GM21619 (cell line): ENCODE data around the gene AZU1.

Experiments
- ATAC-seq: cut with Tn5 transposase; IDR thresholded peaks from one replicate; pipeline ENCODE4 v1.9.1; 2021; ENCODE audit not compliant: unreplicated experiment

Gene AZU1

DNA sequence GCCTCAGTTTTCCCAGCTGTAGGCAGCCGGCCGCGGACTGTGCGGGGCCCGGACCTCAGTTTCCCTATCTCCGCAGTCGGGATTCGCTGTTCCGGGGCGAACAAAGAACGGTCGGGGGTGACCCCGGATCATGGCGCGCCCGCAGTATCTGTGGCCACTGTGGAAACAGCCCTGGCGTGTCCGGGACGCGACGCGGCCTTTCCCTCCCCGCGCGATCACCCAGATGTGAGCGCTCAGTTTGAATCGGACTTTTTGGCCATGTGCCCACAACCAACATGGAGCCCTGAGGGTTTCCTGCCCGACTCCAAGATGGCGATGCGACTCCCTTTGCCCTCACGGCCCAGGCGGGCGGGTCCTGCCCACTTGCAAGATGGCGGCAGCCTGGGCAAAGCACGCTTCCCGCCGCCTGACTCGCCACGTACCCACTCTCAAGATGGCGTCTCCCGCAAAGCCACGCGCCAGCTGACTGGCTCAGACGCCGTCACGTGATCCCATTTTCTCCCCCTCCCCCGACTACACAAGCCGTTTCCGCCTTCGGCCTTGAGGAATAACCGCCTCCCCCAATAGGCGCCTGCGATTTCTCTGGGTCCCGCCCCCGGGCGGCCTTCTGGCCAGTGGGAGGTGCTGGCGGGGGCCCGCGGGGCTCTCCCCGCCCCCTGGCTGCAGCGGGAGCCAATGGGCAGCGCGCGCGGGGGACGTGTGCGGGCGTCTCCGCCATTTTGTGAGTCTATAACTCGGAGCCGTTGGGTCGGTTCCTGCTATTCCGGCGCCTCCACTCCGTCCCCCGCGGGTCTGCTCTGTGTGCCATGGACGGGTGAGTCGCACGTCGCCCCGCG is 30.7 kb upstream of the AZU1 start, which contains the start of gene PTBP1:
PTBP1 (plus strand) TSS at position 761 of the 836 bp plus-strand sequence; CDS start at position 807, 46 bp downstream.
- ATAC-seq: peak; percentile 72

DNA sequence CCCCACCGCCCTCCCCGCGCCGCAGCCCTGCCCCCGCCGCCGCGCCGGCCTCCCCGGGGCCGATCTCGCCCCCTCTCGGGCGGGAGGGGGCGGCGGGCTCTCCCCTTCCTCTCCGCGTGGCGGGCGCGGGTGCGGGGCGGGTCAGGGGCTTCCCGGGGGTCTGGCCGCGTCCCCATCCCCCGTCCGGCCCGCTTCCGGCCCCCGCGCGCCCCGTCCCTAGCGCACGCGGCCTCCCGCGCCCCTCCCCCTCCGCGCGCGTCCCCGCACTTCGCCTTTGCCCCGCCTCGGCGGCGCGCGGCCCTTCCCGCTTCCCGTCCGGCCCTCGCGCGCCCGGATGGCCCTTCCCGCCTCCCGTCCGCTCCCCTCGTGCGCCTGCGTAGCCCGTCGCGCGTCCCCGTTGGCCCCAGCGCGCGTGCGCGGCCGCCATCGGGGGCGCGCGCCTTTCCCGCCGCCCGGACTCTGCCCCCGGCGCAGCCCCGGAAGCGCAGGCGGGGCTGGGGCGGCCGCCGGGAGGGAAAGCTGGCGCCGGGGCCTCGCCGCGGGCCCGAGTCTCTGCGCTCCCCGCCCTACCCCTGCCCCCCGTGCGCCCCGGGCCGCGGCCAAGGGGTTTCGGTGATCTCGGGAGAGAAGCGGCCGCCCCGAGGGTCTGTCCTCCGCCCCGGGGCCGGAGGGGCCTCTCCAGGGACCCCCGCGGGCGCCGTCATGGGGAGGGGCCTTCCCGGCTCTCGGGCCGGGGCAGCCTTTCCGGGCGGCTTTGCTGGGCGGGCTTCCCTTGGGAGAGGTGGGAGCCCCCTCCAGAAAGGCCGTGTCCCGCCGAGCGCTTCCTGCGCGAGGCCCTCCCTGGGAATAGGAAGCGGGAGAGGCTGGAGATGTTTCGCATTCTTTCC is 29.9 kb upstream of the AZU1 start:
- peak; percentile 28 for ATAC-seq

DNA sequence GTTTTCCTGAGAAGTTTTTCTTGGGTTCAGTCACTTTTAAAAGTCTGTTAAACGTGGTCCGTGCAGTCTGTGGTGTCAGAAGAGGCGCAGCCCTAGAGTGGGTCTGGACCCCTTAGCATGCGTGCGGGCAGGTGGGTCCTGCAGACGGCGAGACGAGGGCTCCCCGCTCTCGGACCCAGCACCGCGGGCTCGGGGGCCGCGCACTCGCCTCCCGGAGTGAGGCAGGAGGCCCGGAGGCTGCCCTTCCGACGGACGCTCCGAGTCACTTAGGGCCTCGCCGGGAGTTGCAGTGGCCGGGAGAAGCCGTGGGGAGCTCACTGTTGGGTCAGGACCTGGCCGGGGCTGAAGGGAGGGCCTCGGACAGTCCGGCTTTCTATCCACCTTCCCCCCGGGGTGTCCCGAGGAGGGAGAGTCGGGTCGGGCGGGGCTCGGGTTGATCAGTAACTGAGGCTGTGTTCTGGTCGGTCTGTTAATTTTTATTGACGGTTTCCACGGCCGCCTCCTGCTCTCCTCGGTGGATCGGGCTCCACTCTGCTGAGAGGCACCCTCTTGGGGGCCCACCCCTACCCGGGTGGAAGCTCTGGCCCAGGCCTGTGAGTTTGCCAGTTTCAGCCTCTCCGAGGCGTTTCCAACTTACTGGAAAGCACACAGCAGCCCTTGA is 29.1 kb upstream of the AZU1 start:
- no peak for ATAC-seq

DNA sequence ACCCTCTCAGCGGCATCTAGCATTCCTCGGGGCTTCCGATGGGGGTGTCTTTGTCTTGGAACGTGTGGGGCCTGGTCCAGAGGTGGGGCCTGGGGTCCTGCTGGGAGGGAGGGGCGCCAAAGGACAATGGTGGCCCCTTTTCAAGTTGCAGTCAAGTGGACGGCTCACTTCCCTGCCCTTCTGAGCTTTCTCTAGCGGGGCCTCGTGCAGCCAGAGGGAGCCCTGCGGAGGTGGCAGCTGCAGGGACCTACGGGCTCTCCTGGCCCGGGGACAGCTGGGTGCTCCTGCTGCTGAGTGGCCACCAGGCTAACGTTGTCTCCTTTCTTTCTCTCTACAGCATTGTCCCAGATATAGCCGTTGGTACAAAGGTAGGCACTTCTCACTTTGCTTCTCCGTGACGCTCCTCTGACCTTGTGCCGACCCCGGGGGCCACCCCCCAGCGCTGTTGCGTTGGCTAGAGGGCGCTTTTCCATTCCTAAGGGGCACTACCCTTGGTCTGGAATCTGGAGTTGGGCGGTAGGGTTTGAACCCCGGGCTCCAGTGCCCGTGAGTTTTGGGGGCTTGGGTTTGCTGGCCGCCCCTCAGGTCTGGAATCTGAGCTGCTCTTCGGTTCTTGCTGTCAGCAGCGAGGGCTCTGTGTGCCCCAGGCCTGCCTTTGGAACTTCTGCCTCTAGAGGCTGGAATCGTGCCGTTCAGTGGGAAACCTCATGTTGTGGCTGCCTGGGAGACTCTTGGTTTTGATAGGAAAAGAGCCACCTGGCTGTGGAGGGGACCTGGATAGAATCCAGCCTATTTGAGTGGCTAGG is 28.4 kb upstream of the AZU1 start:
- no peak for ATAC-seq

DNA sequence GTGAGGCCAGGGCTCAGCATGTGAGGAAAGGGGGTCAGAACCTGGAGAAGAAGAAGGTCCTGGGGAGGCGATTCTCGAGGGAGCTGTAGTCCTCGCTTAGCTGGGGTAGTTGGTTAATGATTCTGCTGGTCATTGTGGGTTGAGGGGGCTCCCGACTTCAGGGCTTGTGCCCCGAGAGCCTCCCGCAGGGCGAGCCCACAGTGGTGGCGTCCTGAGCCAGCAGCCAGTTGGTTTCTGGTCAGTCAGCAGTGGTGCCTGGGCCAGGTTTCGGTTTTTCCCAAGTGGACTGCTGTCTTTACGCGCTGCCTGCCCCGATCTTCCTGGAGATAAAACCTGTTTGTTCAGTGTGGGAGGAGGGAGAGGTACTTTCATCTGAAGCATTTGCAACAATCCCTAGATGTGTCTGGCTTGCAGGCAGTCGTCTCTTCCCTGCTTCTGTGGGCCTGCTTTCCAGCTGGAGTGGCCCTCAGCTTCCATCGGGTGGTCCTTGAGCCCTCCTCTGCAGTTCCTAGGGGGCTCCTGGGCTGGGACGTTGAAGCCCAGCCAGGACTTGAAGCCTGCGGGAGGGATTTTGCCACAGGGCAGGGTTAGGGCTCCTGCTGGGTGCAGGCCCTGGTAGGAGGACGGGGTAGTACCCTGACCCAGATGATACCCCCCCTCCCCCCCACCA is 27.1 kb upstream of the AZU1 start:
- no peak for ATAC-seq

DNA sequence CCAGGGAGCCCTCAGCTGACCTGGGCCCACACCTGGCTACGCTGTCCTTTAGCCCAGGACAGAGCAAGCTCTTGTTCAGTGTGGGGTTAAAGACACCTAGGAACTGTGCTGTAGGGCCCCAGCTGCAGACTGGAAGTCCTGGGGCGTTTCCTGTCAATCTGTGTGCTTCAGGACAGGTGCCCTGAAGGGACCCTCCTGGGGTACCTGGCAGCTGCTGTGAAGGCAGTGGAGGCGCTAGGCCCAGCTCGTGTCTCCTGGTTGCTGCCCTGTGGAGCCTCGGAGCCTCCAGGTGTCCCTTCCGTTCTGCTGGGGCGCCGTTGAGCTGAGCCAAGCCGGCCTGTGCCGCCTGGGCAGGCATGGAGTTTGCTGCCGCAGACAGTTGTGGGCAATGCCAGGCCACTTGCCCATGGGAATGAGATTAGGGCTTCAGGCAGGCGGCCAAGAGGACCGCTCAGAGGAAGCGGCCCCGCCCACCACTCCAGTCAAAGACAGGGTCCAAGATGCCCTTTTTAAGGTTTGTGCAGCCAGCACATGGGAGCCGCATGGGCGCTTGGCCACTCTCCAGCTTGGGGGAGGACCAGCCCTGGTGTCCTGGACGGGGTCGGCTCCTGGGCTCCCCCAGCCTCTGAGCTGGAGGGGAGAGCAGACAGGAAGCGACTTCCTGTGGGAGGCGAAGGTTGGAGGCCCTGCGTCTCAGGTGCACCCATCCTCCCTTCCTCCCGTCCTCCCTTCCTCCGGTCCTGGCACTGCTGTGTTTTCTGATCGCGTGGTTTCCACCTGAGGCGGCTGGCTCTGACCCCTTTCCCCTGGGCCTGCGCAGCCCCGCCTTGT is 26.4 kb upstream of the AZU1 start:
- no peak for ATAC-seq

DNA sequence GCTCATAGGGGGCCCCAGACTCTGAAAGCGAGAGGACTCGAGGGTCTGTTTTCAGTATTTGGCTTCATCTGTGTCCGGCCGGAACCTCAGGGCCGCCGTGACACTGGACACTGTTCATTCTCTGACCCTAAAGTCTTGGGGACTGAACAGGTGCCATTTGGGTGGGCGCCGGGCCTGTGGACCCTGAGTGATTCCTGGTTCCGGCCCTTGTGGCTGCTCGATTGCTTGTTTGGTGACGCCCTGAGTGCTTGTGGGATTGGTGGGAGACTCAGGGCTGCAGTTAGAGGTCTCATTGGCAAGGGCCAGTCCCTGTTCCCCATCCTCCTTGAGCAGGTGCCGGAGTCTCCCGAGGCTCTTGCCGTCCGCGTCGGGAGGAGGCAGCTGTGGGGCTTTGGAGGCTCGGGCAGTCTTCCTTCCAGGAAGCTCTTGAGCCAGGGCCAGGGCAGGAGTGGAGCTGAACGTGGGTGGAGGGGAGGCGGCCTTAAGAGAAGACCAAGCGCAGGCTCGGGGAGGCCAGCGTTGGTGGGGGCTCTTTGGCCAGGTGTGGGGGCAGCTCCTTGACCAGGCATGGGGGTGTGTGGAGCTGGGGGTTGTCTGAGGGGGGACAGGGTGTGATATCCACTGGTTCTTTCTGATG is 25.7 kb upstream of the AZU1 start:
- ATAC-seq: no peak

DNA sequence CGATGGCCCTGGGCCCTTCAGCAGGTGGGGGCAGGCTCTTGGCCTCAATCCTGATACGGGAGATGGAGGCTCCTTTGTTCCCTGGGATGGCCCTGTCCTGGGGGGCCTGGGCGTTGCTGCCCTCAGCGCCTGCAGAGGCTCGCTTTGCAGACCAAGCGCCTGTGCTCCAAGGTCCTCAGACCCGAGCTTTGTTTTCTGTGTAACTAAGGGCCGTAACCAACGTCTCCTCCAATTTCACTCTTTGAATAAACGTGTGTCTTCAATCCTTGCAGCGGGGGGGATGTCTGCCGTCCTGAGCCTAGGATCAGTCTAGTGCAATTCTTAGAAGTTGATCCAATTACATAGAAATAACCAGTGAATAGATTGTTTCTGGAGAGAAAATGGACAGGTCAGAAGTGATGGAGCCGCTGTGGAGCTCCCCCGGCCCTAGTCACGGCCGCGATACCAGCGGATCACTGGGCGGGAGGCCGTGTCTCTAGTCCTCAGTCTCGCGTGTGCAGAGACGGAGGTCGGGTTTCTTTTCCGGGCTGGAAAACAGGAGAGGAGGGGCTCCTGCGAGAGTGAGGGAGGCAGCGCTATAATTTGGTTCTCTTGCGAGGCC is 25.0 kb upstream of the AZU1 start:
- ATAC-seq: no peak

DNA sequence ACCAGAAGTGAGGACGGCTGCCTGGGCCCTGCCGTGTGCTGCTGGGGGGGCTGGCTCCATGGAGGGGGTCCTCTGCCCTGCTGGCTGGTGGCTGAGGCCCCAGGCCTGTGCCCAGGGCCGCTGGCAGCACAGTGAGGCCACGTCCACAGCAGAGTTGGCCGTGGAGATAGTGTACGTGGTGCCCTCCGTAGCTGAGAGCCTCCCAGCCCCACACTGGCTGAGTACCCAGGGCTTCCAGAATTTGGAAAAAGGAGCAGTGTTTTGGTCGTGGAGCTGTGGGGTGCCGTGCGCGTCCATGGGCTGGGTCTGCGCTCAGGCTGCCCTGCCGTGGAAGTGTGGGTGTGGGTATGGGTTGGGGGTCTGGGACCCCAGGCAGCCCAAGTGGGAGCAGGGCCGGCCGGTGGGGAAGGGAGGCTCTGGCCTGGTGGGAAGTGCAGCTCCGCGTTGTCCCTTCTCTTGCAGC is 24.5 kb upstream of the AZU1 start:
- ATAC-seq: no peak

DNA sequence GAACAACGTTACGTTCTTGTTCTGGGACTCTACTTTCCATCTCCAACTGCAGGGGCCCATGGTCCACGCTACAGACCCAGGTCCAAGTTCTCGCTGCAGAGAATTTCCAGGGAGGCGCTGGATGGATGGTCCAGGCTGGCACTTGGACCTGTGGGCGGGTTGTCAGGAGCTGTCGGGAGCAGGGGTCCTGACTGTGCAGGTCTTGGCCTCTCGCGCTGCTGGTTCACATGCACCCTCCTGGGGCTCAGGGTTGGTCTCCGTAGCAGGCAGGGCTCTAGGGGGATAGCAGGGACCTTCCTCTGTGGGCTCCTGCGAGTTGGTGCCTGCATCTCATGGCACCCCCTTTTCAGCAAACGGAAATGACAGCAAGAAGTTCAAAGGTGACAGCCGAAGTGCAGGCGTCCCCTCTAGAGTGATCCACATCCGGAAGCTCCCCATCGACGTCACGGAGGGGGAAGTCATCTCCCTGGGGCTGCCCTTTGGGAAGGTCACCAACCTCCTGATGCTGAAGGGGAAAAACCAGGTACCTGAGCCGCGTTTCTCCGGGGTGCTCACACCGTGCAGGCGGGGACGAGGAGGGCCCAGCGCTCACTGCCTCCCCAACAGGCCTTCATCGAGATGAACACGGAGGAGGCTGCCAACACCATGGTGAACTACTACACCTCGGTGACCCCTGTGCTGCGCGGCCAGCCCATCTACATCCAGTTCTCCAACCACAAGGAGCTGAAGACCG is 23.8 kb upstream of the AZU1 start:
- ATAC-seq: no peak

DNA sequence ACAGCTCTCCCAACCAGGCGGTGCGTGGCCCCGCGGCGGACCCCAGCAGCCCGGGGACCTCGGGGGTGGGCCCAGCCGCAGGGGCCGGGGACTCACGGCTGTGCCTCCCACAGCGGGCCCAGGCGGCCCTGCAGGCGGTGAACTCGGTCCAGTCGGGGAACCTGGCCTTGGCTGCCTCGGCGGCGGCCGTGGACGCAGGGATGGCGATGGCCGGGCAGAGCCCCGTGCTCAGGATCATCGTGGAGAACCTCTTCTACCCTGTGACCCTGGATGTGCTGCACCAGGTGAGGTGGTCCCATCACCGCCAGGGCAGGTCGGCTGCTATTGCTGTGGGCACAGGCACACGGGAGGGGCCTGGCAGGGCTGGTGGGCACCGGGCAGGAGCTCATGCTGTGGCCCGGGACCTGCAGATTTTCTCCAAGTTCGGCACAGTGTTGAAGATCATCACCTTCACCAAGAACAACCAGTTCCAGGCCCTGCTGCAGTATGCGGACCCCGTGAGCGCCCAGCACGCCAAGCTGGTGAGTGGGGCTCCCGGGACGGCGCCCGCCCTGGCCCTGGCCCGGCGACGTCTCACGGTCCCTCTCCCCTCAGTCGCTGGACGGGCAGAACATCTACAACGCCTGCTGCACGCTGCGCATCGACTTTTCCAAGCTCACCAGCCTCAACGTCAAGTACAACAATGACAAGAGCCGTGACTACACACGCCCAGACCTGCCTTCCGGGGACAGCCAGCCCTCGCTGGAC is 23.0 kb upstream of the AZU1 start:
- ATAC-seq: no peak

DNA sequence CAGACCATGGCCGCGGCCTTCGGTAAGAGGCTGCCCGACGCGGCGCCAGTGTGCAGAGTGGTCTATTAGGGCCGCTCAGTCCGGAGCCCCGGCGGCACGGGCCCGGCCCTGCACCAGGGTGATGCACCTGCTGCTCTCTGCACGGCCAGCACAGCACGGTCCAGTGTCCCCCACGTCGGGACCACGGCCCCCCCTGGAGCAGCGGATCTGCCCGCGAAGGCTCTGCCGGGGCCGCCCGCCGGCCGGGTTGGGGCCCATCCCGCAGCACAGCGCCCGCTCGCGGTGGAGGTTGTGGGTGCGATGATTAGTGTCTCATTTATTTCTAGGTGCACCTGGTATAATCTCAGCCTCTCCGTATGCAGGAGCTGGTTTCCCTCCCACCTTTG is 22.5 kb upstream of the AZU1 start:
- ATAC-seq: no peak

DNA sequence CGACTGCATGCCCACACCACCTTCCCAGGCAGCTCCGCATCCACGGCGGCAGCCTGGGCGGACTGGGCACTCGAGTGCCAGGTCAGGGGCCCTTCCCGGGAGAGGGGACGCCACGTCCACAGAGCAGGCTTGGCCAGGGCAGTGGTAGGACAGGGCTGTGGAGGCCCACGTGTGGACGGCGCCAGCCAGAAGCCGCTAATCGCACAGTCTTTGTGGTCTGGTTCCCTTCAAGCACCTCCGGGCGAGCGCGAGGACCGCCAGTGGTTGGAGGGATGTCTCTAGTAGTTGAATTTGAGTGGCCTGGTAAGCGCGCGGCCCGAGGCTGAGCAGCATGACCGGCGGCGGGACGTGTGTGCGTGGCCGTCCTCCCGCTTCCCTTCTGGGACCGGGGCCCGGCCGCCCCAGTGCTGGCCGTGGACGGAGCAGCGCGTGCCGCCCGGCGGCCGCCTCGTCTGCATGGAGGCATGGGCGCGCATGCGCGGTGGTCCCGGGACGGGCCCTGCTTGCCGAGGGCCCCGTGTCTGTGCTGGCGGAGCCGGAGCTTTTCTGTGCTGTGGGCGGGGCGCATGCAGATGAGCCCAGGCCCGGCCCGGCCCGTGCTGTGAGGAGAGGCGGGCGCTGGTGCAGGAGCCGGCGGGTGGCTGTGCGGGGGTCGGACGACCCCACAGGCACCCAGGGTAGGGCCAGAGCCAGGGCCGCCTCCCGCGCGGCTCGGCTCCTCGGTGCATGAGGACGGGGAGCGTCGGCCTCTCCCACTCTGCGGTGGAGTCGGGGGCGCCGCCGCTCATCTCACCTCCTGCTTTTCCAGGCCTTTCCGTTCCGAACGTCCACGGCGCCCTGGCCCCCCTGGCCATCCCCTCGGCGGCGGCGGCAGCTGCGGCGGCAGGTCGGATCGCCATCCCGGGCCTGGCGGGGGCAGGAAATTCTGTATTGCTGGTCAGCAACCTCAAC is 21.8 kb upstream of the AZU1 start:
- no peak for ATAC-seq

DNA sequence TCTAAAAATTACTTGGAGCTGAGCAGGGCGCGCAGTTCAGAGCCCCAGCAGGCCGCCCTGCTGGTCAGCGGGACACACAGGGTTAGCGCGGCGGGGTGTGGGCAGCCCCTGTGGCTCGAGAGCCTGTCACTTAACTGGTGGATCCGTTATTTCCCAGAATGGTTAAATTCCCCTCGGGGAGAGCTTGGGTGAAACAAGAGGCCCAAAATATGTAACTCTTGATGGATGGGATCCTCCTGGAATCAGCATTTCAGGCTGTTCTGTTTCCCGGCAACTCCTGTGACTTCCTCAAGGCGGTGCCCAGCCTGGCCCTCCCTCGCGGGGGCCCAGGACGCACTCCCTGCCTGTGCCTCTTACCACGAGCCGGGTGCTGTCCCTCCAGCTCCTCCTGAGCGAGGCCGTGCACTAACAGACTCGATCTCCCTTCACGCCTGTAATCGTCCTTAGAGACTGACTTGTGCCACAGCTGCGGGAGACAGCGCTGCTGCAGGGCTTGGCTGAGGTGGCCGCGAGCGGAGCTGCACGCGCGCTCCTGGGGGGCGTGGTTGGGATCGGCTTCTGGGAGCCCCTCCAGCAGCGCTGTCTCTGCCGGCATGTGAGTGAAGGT is 20.7 kb upstream of the AZU1 start:
- ATAC-seq: no peak
